LHCN-M2 (cell line): ENCODE data around the gene AMBRA1. TPM values are rescaled to one million over a fixed set of nuclear protein-coding genes. Genes with fewer than 3 reads are reported as not detected.
A peak's percentile ranks its signal among the peaks of the same experiment; 100 is the strongest.

Source experiments
- DNase-seq: peaks from one replicate; pipeline ENCODE4 v3.0.0-alpha.2; 2012; ENCODE audit warnings: low read depth
- total RNA-seq: library from RNA; depleted of rRNA; stranded (reverse); fragments of >200 nt; gene quantifications from 2 replicates; pipeline ENCODE4 v1.2.3, GENCODE V29; 2014

Gene AMBRA1
- total RNA-seq, 1 experiment from 2014 or later = 20.9 TPM

GRCh38 chr11:46475051-46475925 is 118.5 kb downstream of the AMBRA1 start:
- no peak for DNase-seq

GRCh38 chr11:46472662-46472994 is 121.2 kb downstream of the AMBRA1 start:
- no peak for DNase-seq

- DNase-seq = no peak
Observed at GRCh38 chr11:46471943-46472661, 121.7 kb downstream of the AMBRA1 start.

- DNase-seq = no peak
Observed at GRCh38 chr11:46469926-46470325, 123.9 kb downstream of the AMBRA1 start.

GRCh38 chr11:46465683-46466082 is 128.1 kb downstream of the AMBRA1 start:
- DNase-seq = no peak

- no peak for DNase-seq
Observed at GRCh38 chr11:46463701-46464421, 130.0 kb downstream of the AMBRA1 start.

GRCh38 chr11:46461461-46461927 is 132.3 kb downstream of the AMBRA1 start:
- peak; percentile 30 for DNase-seq

GRCh38 chr11:46458491-46458890 is 135.3 kb downstream of the AMBRA1 start:
- DNase-seq = no peak

GRCh38 chr11:46457659-46458424 is 136.0 kb downstream of the AMBRA1 start:
- DNase-seq = no peak

- no peak for DNase-seq
Observed at GRCh38 chr11:46457021-46457420, 136.8 kb downstream of the AMBRA1 start.

- no peak for DNase-seq
Observed at GRCh38 chr11:46456269-46457001, 137.4 kb downstream of the AMBRA1 start.

- no peak for DNase-seq
Observed at GRCh38 chr11:46455834-46456233, 138.0 kb downstream of the AMBRA1 start.

GRCh38 chr11:46452918-46453517 is 140.8 kb downstream of the AMBRA1 start:
- DNase-seq = no peak

GRCh38 chr11:46451759-46452158 is 142.1 kb downstream of the AMBRA1 start:
- DNase-seq = no peak

- DNase-seq = peak; percentile 86
Observed at GRCh38 chr11:46450846-46451477, 142.9 kb downstream of the AMBRA1 start.

GRCh38 chr11:46447544-46447943 is 146.3 kb downstream of the AMBRA1 start:
- no peak for DNase-seq

- DNase-seq = peak; percentile 48
Observed at GRCh38 chr11:46445920-46446771, 147.7 kb downstream of the AMBRA1 start.

- no peak for DNase-seq
Observed at GRCh38 chr11:46445192-46445919, 148.5 kb downstream of the AMBRA1 start.
